T-cell (primary cell): ENCODE results near the gene RHOD. TPM values are rescaled to one million over a fixed set of nuclear protein-coding genes. Genes with fewer than 3 reads are reported as not detected.

Source experiments
- ATAC-seq, 4 experiments: fragments of 200-7000 bp in 3 of 4; fragments of 150-1000 bp in 1 of 4; cut with Tn5 transposase; replicated peaks in 1 of 4; 1 replicate in 3 of 4; 2 replicates in 1 of 4; pipeline ENCODE4 v1.10.0; 2021; ENCODE audit warnings: moderate library complexity in 3 of 4, mild to moderate bottlenecking in 2 of 4, moderate number of reproducible peaks in 1 of 4
- CTCF ChIA-PET, 2 donors: fragments of 300-600 bp; sonication (Branson Sonifier 250); formaldehyde crosslinking; loops; one replicate each; lab custom pipeline; 2022; ENCODE audit warnings: antibody characterized with exemption in 2 of 2; lab: Charles Lee
- POLR2A ChIA-PET, 2 donors: fragments of 300-600 bp; sonication (Branson Sonifier 250); formaldehyde crosslinking; loops; one replicate each; lab custom pipeline; 2022; ENCODE audit warnings: antibody characterized with exemption in 2 of 2; lab: Charles Lee
- DNase-seq, 35 experiments: peaks; one replicate each; pipeline versions ENCODE4 v3.0.0 to v3.0.0-alpha.2; 2013 to 2023
- H3K27ac ChIP-seq: one replicate; pipeline ENCODE4 v1.5.1; 2013; ENCODE audit warnings: low read length
- H3K27me3 ChIP-seq, 2 experiments: replicated peaks in 1 of 2; 1 replicate in 1 of 2; 2 replicates in 1 of 2; pipeline versions ENCODE4 v1.6.1 to v1.7.0; 2013; ENCODE audit warnings: low read length in 1 of 2, mixed read lengths in 1 of 2; ENCODE audit not compliant: control insufficient read depth in 2 of 2, insufficient read depth in 2 of 2; ENCODE audit errors: extremely low read depth in 1 of 2
- H3K36me3 ChIP-seq, 2 donors: 1 replicate in 1 of 2; 2 replicates in 1 of 2; pipeline versions ENCODE4 v1.6.1 to v1.7.0; 2013; ENCODE audit warnings: low read length in 1 of 2; ENCODE audit not compliant: control insufficient read depth in 2 of 2, insufficient read depth in 1 of 2; ENCODE audit errors: extremely low read depth in 1 of 2
- H3K4me1 ChIP-seq, 2 experiments: 1 replicate in 1 of 2; 2 replicates in 1 of 2; pipeline versions ENCODE4 v1.6.1 to v1.7.0; 2013; ENCODE audit warnings: low read length in 2 of 2, mixed read lengths in 1 of 2; ENCODE audit not compliant: insufficient read depth in 2 of 2, control insufficient read depth in 1 of 2; ENCODE audit errors: extremely low read depth in 1 of 2
- H3K4me3 ChIP-seq, 2 donors: 1 replicate in 1 of 2; 2 replicates in 1 of 2; pipeline versions ENCODE4 v1.5.1 to v1.7.0; 2013; ENCODE audit warnings: mild to moderate bottlenecking in 2 of 2, low read length in 1 of 2, moderate library complexity in 1 of 2; ENCODE audit not compliant: control insufficient read depth in 1 of 2; ENCODE audit errors: extremely low read depth in 1 of 2
- H3K9me3 ChIP-seq: 2 replicates; pipeline ENCODE4 v1.7.0; 2013
- H3K27ac Mint-ChIP-seq, 2 donors: one replicate each; pipeline ENCODE4 v1.8.0; 2020 to 2021; ENCODE audit warnings: mild to moderate bottlenecking in 2 of 2, mixed read lengths in 2 of 2
- H3K27me3 Mint-ChIP-seq, 2 donors: one replicate each; pipeline ENCODE4 v1.8.0; 2021 to 2022; ENCODE audit warnings: mixed read lengths in 2 of 2
- H3K36me3 Mint-ChIP-seq: one replicate; pipeline ENCODE4 v1.8.0; 2021; ENCODE audit warnings: mixed read lengths
- H3K4me1 Mint-ChIP-seq, 3 donors: one replicate each; pipeline ENCODE4 v1.8.0; 2020 to 2022; ENCODE audit warnings: mixed read lengths in 3 of 3, mild to moderate bottlenecking in 1 of 3
- H3K4me3 Mint-ChIP-seq, 3 donors: one replicate each; pipeline ENCODE4 v1.8.0; 2020 to 2022; ENCODE audit warnings: mild to moderate bottlenecking in 3 of 3, mixed read lengths in 3 of 3, moderate library complexity in 3 of 3
- H3K9me3 Mint-ChIP-seq, 3 donors: one replicate each; pipeline ENCODE4 v1.8.0; 2020 to 2022; ENCODE audit warnings: mixed read lengths in 3 of 3
- whole genome bisulfite sequencing: methylation state at CpG from one replicate; pipeline ENCODE4 v1.1.5; 2013; ENCODE audit warnings: missing lambda C conversion rate; ENCODE audit not compliant: insufficient coverage; 5-methylcytosine and 5-hydroxymethylcytosine counted together
- total RNA-seq, 35 experiments: library from RNA in 6 of 35; stranded (reverse) in 6 of 35; fragments of 120-200 nt in 1 of 35; gene quantifications; one replicate each; pipeline versions ENCODE4 v1.2.1 to v1.2.4 and lab custom pipeline; 2013 to 2026

The RHOD gene
- total RNA-seq, 5 donors from 2014 or later (not counting 1 experiment from before 2014, with no cell fraction given): 0.59 to 0.88 (median 0.66) TPM; not detected in 2

GRCh38 chr11:67098799-67099429 lies 42.3 kb downstream of the RHOD start:
- Histone ChIP-seq H3K4me1 (peaks cover 8 to 19% of the 10 kb centered on the region in 2 experiments), H3K9me3 (no peaks in the 10 kb centered on the region), H3K27me3 (no peaks in the 10 kb centered on the region), H3K27ac (no peak overlapping the region), H3K36me3 (no peaks in the 10 kb centered on the region), H3K4me3 (no peak overlapping the region)
- peak overlapping the region; percentile 72 to 85 for H3K27ac Mint-ChIP-seq
- no peaks in the 10 kb centered on the region for H3K36me3 Mint-ChIP-seq
- peaks cover 18 to 30% (median 23%) of the 10 kb centered on the region in 3 donors for H3K4me1 Mint-ChIP-seq
- 88% methylated on average over 3 of the region's 6 CpGs for WGBS
- H3K9me3 Mint-ChIP-seq: no peaks in the 10 kb centered on the region
- ChIA-PET POLR2A (no interaction called here), CTCF (interaction anchor here in 1 of 2 donors (0.6 kb wide), 1 partner anchor 15 kb away, joined by 4 read pairs; no protein-coding TSS in a partner anchor)
- no peak for ATAC-seq
- no peaks in the 10 kb centered on the region for H3K27me3 Mint-ChIP-seq
- no peak for DNase-seq
- H3K4me3 Mint-ChIP-seq: no peak overlapping the region

- ATAC-seq (peak in 1 of 4 experiments; percentile 19), DNase-seq (no peak)
- H3K4me1 ChIP-seq: peaks cover 11 to 28% of the 10 kb centered on the region in 2 experiments
- Mint-ChIP-seq H3K4me3 (no peak overlapping the region), H3K27ac (peak overlapping the region; percentile 82 to 85), H3K27me3 (no peaks in the 10 kb centered on the region), H3K36me3 (no peaks in the 10 kb centered on the region), H3K4me1 (peaks cover 27 to 40% (median 31%) of the 10 kb centered on the region in 3 donors), H3K9me3 (no peaks in the 10 kb centered on the region)
- H3K36me3 ChIP-seq: no peaks in the 10 kb centered on the region
- no peak overlapping the region for H3K27ac ChIP-seq
- WGBS: 85% methylated on average over 5 of the region's 6 CpGs
- H3K9me3 ChIP-seq: no peaks in the 10 kb centered on the region
- H3K4me3 ChIP-seq: no peak overlapping the region
- POLR2A ChIA-PET: no interaction called here
- CTCF ChIA-PET: no interaction called here
- no peaks in the 10 kb centered on the region for H3K27me3 ChIP-seq
Observed at GRCh38 chr11:67099831-67100324, 43.2 kb downstream of the RHOD start.

- Mint-ChIP-seq H3K4me1 (peaks cover 28 to 46% (median 31%) of the 10 kb centered on the region in 3 donors), H3K27me3 (no peaks in the 10 kb centered on the region), H3K27ac (peak overlapping the region in 1 of 2 donors; percentile 50), H3K4me3 (peak overlapping the region in 1 of 3 donors; percentile 68), H3K36me3 (no peaks in the 10 kb centered on the region), H3K9me3 (no peaks in the 10 kb centered on the region)
- ChIA-PET CTCF (interaction anchor here in 1 of 2 donors (0.6 to 0.7 kb wide), 2 partner anchors 212 to 1040 kb away, joined by 3 to 4 read pairs; no protein-coding TSS in a partner anchor), POLR2A (no interaction called here)
- DNase-seq: no peak
- Histone ChIP-seq H3K27me3 (no peaks in the 10 kb centered on the region), H3K9me3 (no peaks in the 10 kb centered on the region), H3K27ac (no peak overlapping the region), H3K36me3 (no peaks in the 10 kb centered on the region), H3K4me3 (no peak overlapping the region), H3K4me1 (peaks cover 11 to 30% of the 10 kb centered on the region in 2 experiments)
- 75% methylated on average over 2 of the region's 8 CpGs for WGBS
- ATAC-seq: no peak
Observed at GRCh38 chr11:67102664-67103063, 46.0 kb downstream of the RHOD start.

GRCh38 chr11:67105964-67106363 lies 49.3 kb downstream of the RHOD start:
- Mint-ChIP-seq H3K4me1 (peaks cover 18 to 37% (median 18%) of the 10 kb centered on the region in 3 donors), H3K27ac (no peak overlapping the region), H3K9me3 (no peaks in the 10 kb centered on the region), H3K4me3 (peak overlapping the region in 1 of 3 donors; percentile 68), H3K27me3 (no peaks in the 10 kb centered on the region), H3K36me3 (no peaks in the 10 kb centered on the region)
- H3K36me3 ChIP-seq: no peaks in the 10 kb centered on the region
- ChIA-PET POLR2A (interaction anchor here in 1 of 2 donors (0.6 kb wide), 1 partner anchor 377 kb away, joined by 9 read pairs; no protein-coding TSS in a partner anchor), CTCF (no interaction called here)
- 100% methylated on average over 1 of the region's 2 CpGs for WGBS
- no peak overlapping the region for H3K27ac ChIP-seq
- ATAC-seq: no peak
- no peak overlapping the region for H3K4me3 ChIP-seq
- H3K27me3 ChIP-seq: no peaks in the 10 kb centered on the region
- DNase-seq: no peak
- H3K9me3 ChIP-seq: no peaks in the 10 kb centered on the region
- peaks cover 6 to 22% of the 10 kb centered on the region in 2 experiments for H3K4me1 ChIP-seq

- H3K36me3 Mint-ChIP-seq: no peaks in the 10 kb centered on the region
- H3K4me3 Mint-ChIP-seq: no peak overlapping the region
- ChIA-PET CTCF (interaction anchor here in 1 of 2 donors (0.5 kb wide), 1 partner anchor 14 kb away, joined by 9 read pairs; no protein-coding TSS in a partner anchor), POLR2A (no interaction called here)
- no peak for ATAC-seq
- no peaks in the 10 kb centered on the region for H3K9me3 Mint-ChIP-seq
- no peaks in the 10 kb centered on the region for H3K9me3 ChIP-seq
- no CpG with 5 or more reads among the region's 1 CpG for WGBS
- H3K27me3 Mint-ChIP-seq: no peaks in the 10 kb centered on the region
- H3K4me1 ChIP-seq: peaks cover 5 to 18% of the 10 kb centered on the region in 2 experiments
- H3K4me1 Mint-ChIP-seq: peaks cover 7 to 13% (median 10%) of the 10 kb centered on the region in 3 donors
- no peaks in the 10 kb centered on the region for H3K27me3 ChIP-seq
- DNase-seq: no peak
- H3K27ac ChIP-seq: no peak overlapping the region
- H3K4me3 ChIP-seq: no peak overlapping the region
- H3K36me3 ChIP-seq: no peaks in the 10 kb centered on the region
- H3K27ac Mint-ChIP-seq: no peak overlapping the region
Observed at GRCh38 chr11:67111261-67111660, 54.6 kb downstream of the RHOD start.

- H3K27ac ChIP-seq: peak overlapping the region; percentile 0
- H3K27me3 ChIP-seq: no peaks in the 10 kb centered on the region
- H3K4me1 Mint-ChIP-seq: peaks cover 17 to 20% (median 18%) of the 10 kb centered on the region in 3 donors
- DNase-seq: peak in 21 of 35 experiments; percentile 4 to 49 (median 21)
- ChIA-PET POLR2A (interaction anchor here in 1 of 2 donors (0.5 to 0.9 kb wide), 4 partner anchors 17 to 202 kb away, joined by 3 to 5 read pairs (median 4); no protein-coding TSS in a partner anchor), CTCF (interaction anchor here in 1 of 2 donors (0.7 to 1.3 kb wide), 2 partner anchors 8 to 276 kb away, joined by 3 read pairs; no protein-coding TSS in a partner anchor)
- peak; percentile 24 to 63 (median 33) for ATAC-seq
- H3K27ac Mint-ChIP-seq: peak overlapping the region; percentile 79 to 80
- H3K9me3 ChIP-seq: no peaks in the 10 kb centered on the region
- peaks cover 12 to 22% of the 10 kb centered on the region in 2 experiments for H3K4me1 ChIP-seq
- no peaks in the 10 kb centered on the region for H3K27me3 Mint-ChIP-seq
- no peaks in the 10 kb centered on the region for H3K36me3 Mint-ChIP-seq
- H3K4me3 Mint-ChIP-seq: peak overlapping the region in 1 of 3 donors; percentile 49
- no peaks in the 10 kb centered on the region for H3K9me3 Mint-ChIP-seq
- H3K4me3 ChIP-seq: no peak overlapping the region
- no peaks in the 10 kb centered on the region for H3K36me3 ChIP-seq
- WGBS: 84% methylated on average over 4 of the region's 5 CpGs
Observed at GRCh38 chr11:67113231-67113721, 56.6 kb downstream of the RHOD start.
